Measurements from ENCODE around the gene NPAT. TPM values are rescaled to one million over a fixed set of nuclear protein-coding genes. Genes with fewer than 3 reads are reported as not detected.
"Not testable (repeated sequence)": the region's sequence is repeated elsewhere in the genome, so short reads cannot be mapped to it uniquely, and the experiment has no call there.

NPAT gene
- total and polyA plus RNA-seq, 2 of the 13 experiments (the other 11 are each of a cell fraction or from before 2014, with no cell fraction given), result 4.4 to 11.2 TPM

GRCh38 chr11:108162878-108163277, 59.6 kb downstream of the NPAT start:
- in situ Hi-C loops (cut with HindIII; ENCODE audit: extremely low pct_ligation_motif_present, low pct_unique_long_range_greater_than_20kb); H3K4me1 ChIP-seq (ENCODE audit: insufficient read depth, low read length); H3K4me2 ChIP-seq (ENCODE audit: low read depth, low read length); H3K27ac ChIP-seq (ENCODE audit: extremely low read length, insufficient read depth, low read length); H3K9me3 ChIP-seq (ENCODE audit: low read length); BruUV-seq (replicated peaks); H3K4me3 ChIP-seq (replicated peaks in 1 of 3; ENCODE audit: insufficient read depth in 1 of 3, low read depth in 2 of 3, low read length in 3 of 3); POLR2A ChIA-PET; H4K20me1 ChIP-seq (ENCODE audit: insufficient read depth, low read length); H2AFZ ChIP-seq (ENCODE audit: low read length); FAIRE-seq; intact Hi-C loops (cut with micrococcal nuclease; ENCODE audit: unreplicated experiment); CTCF ChIA-PET (ENCODE audit: low intra/inter-chr PET ratio, low total read pairs); ATAC-seq; DNase-seq (ENCODE audit: low spot score); H3K27me3 ChIP-seq (ENCODE audit: control insufficient read depth in 1 of 2, insufficient read depth in 2 of 2, low read length in 2 of 2); H3K79me2 ChIP-seq (ENCODE audit: insufficient read depth, low read length); H3K9ac ChIP-seq (ENCODE audit: insufficient read depth, low read depth, low read length): not testable (repeated sequence)
- peaks cover 9 to 69% of the 10 kb centered on the region in 2 experiments for H3K36me3 ChIP-seq (replicated peaks in 1 of 2; ENCODE audit: control insufficient read depth in 1 of 2, insufficient read depth in 2 of 2, low read length in 2 of 2)
- WGBS (ENCODE audit: low lambda C conversion rate), result 90% methylated on average over 6 of the region's 6 CpGs

GRCh38 chr11:108160970-108161566, 61.4 kb downstream of the NPAT start:
- ATAC-seq, result no peak
- DNase-seq (ENCODE audit: low spot score), result no peak
- no peak for FAIRE-seq
- TSS peak; percentile 44 for BruUV-seq (replicated peaks)
- Histone ChIP-seq H3K36me3 (replicated peaks in 1 of 2; ENCODE audit: control insufficient read depth in 1 of 2, insufficient read depth in 2 of 2, low read length in 2 of 2) (peaks cover 7 to 54% of the 10 kb centered on the region in 2 experiments), H3K4me1 (ENCODE audit: insufficient read depth, low read length) (no peaks in the 10 kb centered on the region), H2AFZ (ENCODE audit: low read length) (no peak overlapping the region), H3K4me3 (replicated peaks in 1 of 3; ENCODE audit: insufficient read depth in 1 of 3, low read depth in 2 of 3, low read length in 3 of 3) (no peak overlapping the region), H3K9me3 (ENCODE audit: low read length) (no peaks in the 10 kb centered on the region), H3K79me2 (ENCODE audit: insufficient read depth, low read length) (no peaks in the 10 kb centered on the region), H3K27ac (ENCODE audit: extremely low read length, insufficient read depth, low read length) (no peak overlapping the region), H3K9ac (ENCODE audit: insufficient read depth, low read depth, low read length) (no peak overlapping the region), H3K4me2 (ENCODE audit: low read depth, low read length) (no peak overlapping the region), H3K27me3 (ENCODE audit: control insufficient read depth in 1 of 2, insufficient read depth in 2 of 2, low read length in 2 of 2) (no peaks in the 10 kb centered on the region), H4K20me1 (ENCODE audit: insufficient read depth, low read length) (no peaks in the 10 kb centered on the region)
- CTCF ChIA-PET (ENCODE audit: low intra/inter-chr PET ratio, low total read pairs), result no interaction called here
- 97% methylated on average over 5 of the region's 5 CpGs for WGBS (ENCODE audit: low lambda C conversion rate)
- POLR2A ChIA-PET, result no interaction called here
- in situ Hi-C loops (cut with HindIII; ENCODE audit: extremely low pct_ligation_motif_present, low pct_unique_long_range_greater_than_20kb) (no loop called here), intact Hi-C loops (cut with micrococcal nuclease; ENCODE audit: unreplicated experiment) (no loop called here)
- no peak for TF ChIP-seq ZNF329 (CRISPR knock-in tag; IDR thresholded peaks at IDR 0.05; ENCODE audit: low read depth)
- no peak for TF ChIP-seq ZSCAN5A (CRISPR knock-in tag; IDR thresholded peaks at IDR 0.05; ENCODE audit: borderline replicate concordance)
- no peak for TF ChIP-seq HIC2 (CRISPR knock-in tag; IDR thresholded peaks at IDR 0.05; ENCODE audit: low read depth)
- TF ChIP-seq MED1 (CRISPR knock-in tag; IDR thresholded peaks at IDR 0.05), result no peak
- TF ChIP-seq ZNF513 (CRISPR knock-in tag; conservative IDR thresholded peaks at IDR 0.05), result no peak
- no peak for TF ChIP-seq KDM4B (CRISPR knock-in tag; IDR thresholded peaks at IDR 0.05)
- TF ChIP-seq MXD4 (CRISPR knock-in tag; IDR thresholded peaks at IDR 0.05), result no peak
- TF ChIP-seq ZNF556 (CRISPR knock-in tag; IDR thresholded peaks at IDR 0.05; ENCODE audit: borderline replicate concordance), result no peak
- no peak for TF ChIP-seq MYC (CRISPR knock-in tag; IDR thresholded peaks at IDR 0.05; ENCODE audit: borderline replicate concordance)
- TF ChIP-seq NR1H2 (CRISPR knock-in tag; IDR thresholded peaks at IDR 0.05; ENCODE audit: borderline replicate concordance, low read depth), result no peak
- TF ChIP-seq LCORL (IDR thresholded peaks at IDR 0.05), result no peak
- no peak for TF ChIP-seq LCORL (CRISPR knock-in tag; IDR thresholded peaks at IDR 0.05)
- no peak for TF ChIP-seq ZNF704 (CRISPR knock-in tag; IDR thresholded peaks at IDR 0.05; ENCODE audit: borderline replicate concordance)

Measured in HepG2 (cell line).